Stimulated activated naive B cell treated with anti-CD40 and anti-IgM and Interleukin-4, amounts not matched to agents 10 μg/mL and 1 μg/mL and 100 μg/mL, for 72 hours (primary cell): Measurements from ENCODE around the gene CMTM7.

Experiments used
- ATAC-seq, 2 donors: fragments of 150-1000 bp; cut with Tn5 transposase; replicated peaks; 2 replicates each; pipeline ENCODE4 v1.10.0; 2021; ENCODE audit warnings: moderate library complexity in 1 of 2
- DNase-seq: peaks from one replicate; pipeline ENCODE4 v3.0.0; 2021
- H3K27ac Mint-ChIP-seq: one replicate; pipeline ENCODE4 v1.8.0; 2022; ENCODE audit warnings: mild to moderate bottlenecking, mixed read lengths
- H3K27me3 Mint-ChIP-seq, 2 donors: one replicate each; pipeline ENCODE4 v1.8.0; 2022; ENCODE audit warnings: mixed read lengths in 2 of 2
- H3K36me3 Mint-ChIP-seq, 2 donors: one replicate each; pipeline ENCODE4 v1.8.0; 2022; ENCODE audit warnings: mixed read lengths in 2 of 2, mild to moderate bottlenecking in 1 of 2
- H3K4me1 Mint-ChIP-seq, 2 donors: one replicate each; pipeline ENCODE4 v1.8.0; 2022; ENCODE audit warnings: mixed read lengths in 2 of 2, mild to moderate bottlenecking in 1 of 2
- H3K4me3 Mint-ChIP-seq, 2 donors: one replicate each; pipeline ENCODE4 v1.8.0; 2022; ENCODE audit warnings: mild to moderate bottlenecking in 2 of 2, mixed read lengths in 2 of 2, moderate library complexity in 1 of 2
- H3K9me3 Mint-ChIP-seq, 2 donors: one replicate each; pipeline ENCODE4 v1.8.0; 2022; ENCODE audit warnings: mixed read lengths in 2 of 2, mild to moderate bottlenecking in 1 of 2

Gene CMTM7

GRCh38 chr3:32481791-32482631, 90.4 kb downstream of the CMTM7 start:
- Mint-ChIP-seq H3K4me3 (peak overlapping the region in 1 of 2 donors; percentile 4), H3K4me1 (peaks cover 34 to 74% of the 10 kb centered on the region in 2 donors), H3K27me3 (no peaks in the 10 kb centered on the region), H3K27ac (peak overlapping the region; percentile 60), H3K9me3 (peaks cover 5 to 12% of the 10 kb centered on the region in 2 donors), H3K36me3 (peaks cover 69 to 76% of the 10 kb centered on the region in 2 donors)
- ATAC-seq (no peak), DNase-seq (no peak)

- H3K27ac Mint-ChIP-seq: peak overlapping the region; percentile 60
- no peak overlapping the region for H3K4me3 Mint-ChIP-seq
- H3K9me3 Mint-ChIP-seq: peaks cover 5 to 12% of the 10 kb centered on the region in 2 donors
- DNase-seq (no peak), ATAC-seq (no peak)
- peaks cover 31 to 68% of the 10 kb centered on the region in 2 donors for H3K4me1 Mint-ChIP-seq
- H3K36me3 Mint-ChIP-seq: peaks cover 65 to 75% of the 10 kb centered on the region in 2 donors
- H3K27me3 Mint-ChIP-seq: no peaks in the 10 kb centered on the region
These were observed 91.0 kb downstream of the CMTM7 start for GRCh38 chr3:32482693-32483092.

- Mint-ChIP-seq H3K36me3 (peaks cover 62 to 75% of the 10 kb centered on the region in 2 donors), H3K27me3 (no peaks in the 10 kb centered on the region), H3K4me3 (no peak overlapping the region), H3K27ac (peak overlapping the region; percentile 88), H3K4me1 (peaks cover 23 to 64% of the 10 kb centered on the region in 2 donors), H3K9me3 (peaks cover 3 to 12% of the 10 kb centered on the region in 2 donors)
- ATAC-seq (no peak), DNase-seq (no peak)
These were observed 92.1 kb downstream of the CMTM7 start for GRCh38 chr3:32483772-32484171.

GRCh38 chr3:32484436-32484835, 92.8 kb downstream of the CMTM7 start:
- Mint-ChIP-seq H3K4me3 (peak overlapping the region; percentile 41 to 54), H3K27ac (peak overlapping the region; percentile 83), H3K9me3 (peaks cover 3 to 12% of the 10 kb centered on the region in 2 donors), H3K4me1 (peaks cover 23 to 61% of the 10 kb centered on the region in 2 donors), H3K36me3 (peaks cover 55 to 69% of the 10 kb centered on the region in 2 donors), H3K27me3 (no peaks in the 10 kb centered on the region)
- DNase-seq (no peak), ATAC-seq (peak; percentile 90 to 94)

DNA sequence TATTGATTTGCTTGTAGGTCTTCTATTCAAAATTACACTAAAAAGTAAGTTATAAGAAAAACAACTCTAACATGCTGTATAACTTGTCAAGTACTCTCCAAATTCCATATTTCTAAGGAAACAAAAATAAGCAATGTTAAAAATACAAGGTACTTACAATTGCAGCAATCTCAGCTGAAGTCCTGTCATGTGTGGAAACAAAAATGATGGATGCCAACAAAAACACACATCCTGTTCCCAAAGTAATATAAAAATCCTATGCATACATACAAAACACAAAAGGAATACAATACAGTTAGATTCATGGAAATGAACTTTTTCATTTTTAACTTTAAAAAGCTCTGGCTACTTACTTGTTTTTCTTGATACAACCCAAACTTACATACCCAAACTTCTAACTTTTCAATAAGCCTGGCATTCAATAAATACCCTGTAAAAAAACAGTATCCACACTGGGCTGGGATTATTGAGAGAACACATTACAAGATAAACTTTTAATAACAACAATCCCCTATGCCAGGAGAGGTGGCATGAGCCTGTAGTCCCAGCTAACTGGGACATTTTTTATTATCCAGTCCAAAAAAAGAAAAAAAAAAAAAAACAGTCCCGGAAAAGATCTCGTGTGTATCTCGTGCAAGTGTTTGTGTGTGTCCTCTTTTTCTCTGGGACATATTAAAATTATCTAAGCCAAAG, 96.3 kb downstream of the CMTM7 start:
- DNase-seq (no peak), ATAC-seq (no peak)
- H3K4me3 Mint-ChIP-seq: no peak overlapping the region
- H3K27ac Mint-ChIP-seq: no peak overlapping the region
- H3K27me3 Mint-ChIP-seq: no peaks in the 10 kb centered on the region
- peaks cover 31 to 48% of the 10 kb centered on the region in 2 donors for H3K36me3 Mint-ChIP-seq
- H3K4me1 Mint-ChIP-seq: peaks cover 15 to 44% of the 10 kb centered on the region in 2 donors
- peaks cover 3 to 12% of the 10 kb centered on the region in 2 donors for H3K9me3 Mint-ChIP-seq

DNA sequence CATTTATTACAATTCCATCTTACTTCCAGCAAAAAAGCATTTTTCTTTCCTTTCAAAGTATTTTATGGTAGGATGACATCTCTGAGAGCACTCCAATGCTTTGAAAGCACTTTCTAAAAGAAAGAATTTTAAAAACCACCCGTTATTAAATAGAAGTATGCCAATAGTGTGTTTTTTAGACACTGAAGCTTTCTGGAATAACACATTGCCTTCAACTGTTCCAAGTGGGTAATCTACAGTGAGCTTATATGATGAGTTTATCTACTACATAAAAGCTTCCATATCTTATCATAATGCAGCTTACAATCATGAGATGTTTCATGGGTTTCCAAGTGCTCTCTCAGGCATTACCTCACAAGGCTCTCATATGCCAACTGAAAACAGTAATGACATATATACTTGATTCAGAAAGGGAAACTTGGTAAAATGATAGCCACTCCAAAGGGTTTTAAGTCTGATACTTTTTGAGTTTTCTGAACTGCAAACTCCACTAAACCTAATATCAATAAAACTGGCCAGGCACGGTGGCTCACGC, 96.9 kb downstream of the CMTM7 start:
- Mint-ChIP-seq H3K36me3 (peaks cover 31 to 48% of the 10 kb centered on the region in 2 donors), H3K4me1 (peaks cover 15 to 42% of the 10 kb centered on the region in 2 donors)

GRCh38 chr3:32492684-32493436, 101.2 kb downstream of the CMTM7 start:
- H3K9me3 Mint-ChIP-seq: peaks cover 3 to 5% of the 10 kb centered on the region in 2 donors
- H3K27me3 Mint-ChIP-seq: no peaks in the 10 kb centered on the region
- DNase-seq (no peak), ATAC-seq (no peak)
- no peak overlapping the region for H3K4me3 Mint-ChIP-seq
- H3K36me3 Mint-ChIP-seq: peaks cover 23 to 31% of the 10 kb centered on the region in 2 donors
- no peak overlapping the region for H3K27ac Mint-ChIP-seq
- H3K4me1 Mint-ChIP-seq: peaks cover 9 to 34% of the 10 kb centered on the region in 2 donors

More for the DNA sequence above, 96.9 kb downstream of the CMTM7 start:
- Mint-ChIP-seq H3K9me3 (peaks cover 3 to 12% of the 10 kb centered on the region in 2 donors), H3K27ac (no peak overlapping the region), H3K27me3 (no peaks in the 10 kb centered on the region), H3K4me3 (no peak overlapping the region)
- ATAC-seq (no peak), DNase-seq (no peak)

GRCh38 chr3:32493437-32494414, 102.1 kb downstream of the CMTM7 start:
- DNase-seq (peak; percentile 73), ATAC-seq (peak; percentile 81 to 82)
- H3K36me3 Mint-ChIP-seq: peaks cover 20 to 26% of the 10 kb centered on the region in 2 donors
- no peaks in the 10 kb centered on the region for H3K27me3 Mint-ChIP-seq
- peaks cover 3 to 5% of the 10 kb centered on the region in 2 donors for H3K9me3 Mint-ChIP-seq
- peaks cover 12 to 36% of the 10 kb centered on the region in 2 donors for H3K4me1 Mint-ChIP-seq
- H3K27ac Mint-ChIP-seq: no peak overlapping the region
- H3K4me3 Mint-ChIP-seq: no peak overlapping the region

GRCh38 chr3:32495085-32495484, 103.4 kb downstream of the CMTM7 start:
- no peak for ATAC-seq

DNA sequence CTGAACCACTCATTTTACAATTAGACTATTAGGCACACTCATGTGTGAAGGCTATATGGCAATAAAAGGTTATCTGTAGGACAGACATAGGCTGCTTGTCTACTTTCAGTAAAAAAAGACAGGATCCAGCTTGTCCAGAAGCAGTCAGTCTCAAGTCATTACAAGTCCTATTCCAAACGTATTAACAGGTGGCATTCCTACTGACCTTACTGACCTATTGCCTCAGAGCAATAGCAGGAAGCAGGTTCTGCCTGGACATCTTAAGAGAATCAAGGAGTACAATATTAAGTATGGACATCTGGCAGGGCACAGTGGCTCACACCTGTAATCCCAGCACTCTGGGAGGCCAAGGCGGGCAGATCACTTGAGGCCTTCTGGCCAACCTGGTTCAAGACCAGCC, 104.0 kb downstream of the CMTM7 start:
- Mint-ChIP-seq H3K9me3 (peaks cover 3 to 5% of the 10 kb centered on the region in 2 donors), H3K4me3 (peak overlapping the region; percentile 50 to 52), H3K27me3 (no peaks in the 10 kb centered on the region), H3K36me3 (peaks cover 28 to 31% of the 10 kb centered on the region in 2 donors), H3K27ac (peak overlapping the region; percentile 72), H3K4me1 (peaks cover 18 to 43% of the 10 kb centered on the region in 2 donors)
- DNase-seq: no peak
- ATAC-seq: no peak

More at GRCh38 chr3:32495085-32495484, 103.4 kb downstream of the CMTM7 start:
- H3K27ac Mint-ChIP-seq: peak overlapping the region; percentile 72
- peak overlapping the region in 1 of 2 donors; percentile 52 for H3K4me3 Mint-ChIP-seq
- peaks cover 25 to 29% of the 10 kb centered on the region in 2 donors for H3K36me3 Mint-ChIP-seq
- H3K4me1 Mint-ChIP-seq: peaks cover 16 to 43% of the 10 kb centered on the region in 2 donors
- no peaks in the 10 kb centered on the region for H3K27me3 Mint-ChIP-seq
- no peak for DNase-seq
- peaks cover 3 to 5% of the 10 kb centered on the region in 2 donors for H3K9me3 Mint-ChIP-seq

DNA sequence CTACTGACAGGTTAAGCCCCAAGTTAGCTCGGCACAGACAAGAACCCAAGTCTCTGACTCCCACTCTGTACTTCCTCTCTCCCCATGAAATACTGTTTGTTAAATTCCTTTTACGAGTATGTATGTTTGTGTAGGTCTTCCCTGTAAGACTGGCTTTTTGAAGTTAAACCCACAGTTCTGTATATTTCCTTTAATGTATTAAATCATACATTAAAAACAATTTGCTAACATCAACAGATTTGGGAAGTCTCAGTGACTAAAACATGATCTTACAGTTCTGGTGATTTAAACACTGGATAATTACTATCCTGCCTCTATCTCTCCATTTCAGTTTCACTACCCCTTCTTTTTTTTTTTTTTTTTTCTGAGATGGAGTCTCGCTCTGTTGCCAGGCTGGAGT, 106.6 kb downstream of the CMTM7 start:
- ATAC-seq: peak; percentile 12 to 19
- Mint-ChIP-seq H3K27ac (peak overlapping the region; percentile 90), H3K27me3 (no peaks in the 10 kb centered on the region), H3K4me1 (peaks cover 18 to 55% of the 10 kb centered on the region in 2 donors), H3K36me3 (peaks cover 34 to 40% of the 10 kb centered on the region in 2 donors), H3K9me3 (peaks cover 3 to 5% of the 10 kb centered on the region in 2 donors), H3K4me3 (peak overlapping the region; percentile 67 to 79)
- DNase-seq: no peak

- DNase-seq: no peak
- peak overlapping the region in 1 of 2 donors; percentile 75 for H3K4me3 Mint-ChIP-seq
- peaks cover 34 to 40% of the 10 kb centered on the region in 2 donors for H3K36me3 Mint-ChIP-seq
- H3K4me1 Mint-ChIP-seq: peaks cover 19 to 60% of the 10 kb centered on the region in 2 donors
- H3K27me3 Mint-ChIP-seq: no peaks in the 10 kb centered on the region
- H3K27ac Mint-ChIP-seq: no peak overlapping the region
- H3K9me3 Mint-ChIP-seq: peaks cover 3 to 5% of the 10 kb centered on the region in 2 donors
- ATAC-seq: no peak
These were observed 107.3 kb downstream of the CMTM7 start for GRCh38 chr3:32498992-32499391.

GRCh38 chr3:32499585-32499984, 107.9 kb downstream of the CMTM7 start:
- Mint-ChIP-seq H3K27ac (peak overlapping the region; percentile 76), H3K9me3 (peaks cover 3 to 5% of the 10 kb centered on the region in 2 donors), H3K27me3 (no peaks in the 10 kb centered on the region), H3K36me3 (peaks cover 34 to 40% of the 10 kb centered on the region in 2 donors), H3K4me1 (peaks cover 19 to 63% of the 10 kb centered on the region in 2 donors), H3K4me3 (peak overlapping the region; percentile 68 to 75)
- ATAC-seq (no peak), DNase-seq (no peak)
